GM21367 (cell line): ENCODE measurements around the gene AGBL5.
"Not testable (repeated sequence)": the region's sequence is repeated elsewhere in the genome, so short reads cannot be mapped to it uniquely, and the experiment has no call there.

ENCODE experiments used
- ATAC-seq: cut with Tn5 transposase; IDR thresholded peaks from one replicate; pipeline ENCODE4 v1.9.1; 2021; ENCODE audit not compliant: unreplicated experiment

AGBL5 gene

GRCh38 chr2:27051902-27052645, 606 bp downstream of the AGBL5 start:
- peak; percentile 3 for ATAC-seq

- no peak for ATAC-seq
Measured at GRCh38 chr2:27053321-27053720, 1.9 kb downstream of the AGBL5 start.

GRCh38 chr2:27053776-27054175, 2.3 kb downstream of the AGBL5 start:
- ATAC-seq: no peak

- no peak for ATAC-seq
Measured at GRCh38 chr2:27054721-27055120, 3.3 kb downstream of the AGBL5 start.

DNA sequence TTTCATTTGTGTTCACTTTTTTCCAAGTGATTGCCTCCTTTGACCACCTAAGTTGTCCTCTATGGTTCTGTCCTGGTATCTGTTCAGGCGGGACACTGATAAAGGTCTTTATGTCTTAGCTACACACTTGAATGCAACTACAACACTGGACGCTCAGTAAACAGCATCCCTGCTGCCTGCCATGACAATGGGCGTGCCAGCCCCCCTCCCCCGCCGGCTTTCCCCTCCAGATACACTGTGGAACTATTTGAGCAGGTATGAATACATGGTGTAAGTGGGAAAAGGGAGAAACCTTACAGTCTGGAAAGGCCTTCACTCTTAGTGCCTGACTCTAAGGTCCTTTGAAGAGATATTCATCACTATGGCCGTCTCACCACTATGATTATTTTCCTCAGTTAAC, 5.7 kb downstream of the AGBL5 start:
- ATAC-seq: no peak

DNA sequence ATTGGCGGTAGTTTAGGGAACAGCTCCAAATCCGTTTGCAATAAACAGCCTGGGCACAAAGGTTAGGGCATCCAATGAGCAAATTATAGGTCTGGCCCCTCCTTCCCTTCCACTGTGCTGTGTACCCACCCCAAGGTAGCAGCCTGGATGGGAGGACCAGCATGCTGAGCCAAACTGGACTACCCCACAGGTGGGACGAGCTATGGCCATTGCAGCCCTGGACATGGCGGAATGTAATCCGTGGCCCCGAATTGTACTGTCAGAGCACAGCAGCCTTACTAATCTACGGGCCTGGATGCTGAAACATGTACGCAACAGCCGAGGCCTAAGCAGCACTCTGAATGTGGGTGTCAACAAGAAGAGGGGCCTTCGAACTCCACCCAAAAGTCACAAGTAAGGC, 6.7 kb downstream of the AGBL5 start:
- no peak for ATAC-seq

GRCh38 chr2:27059141-27059820, 7.8 kb downstream of the AGBL5 start:
- no peak for ATAC-seq

DNA sequence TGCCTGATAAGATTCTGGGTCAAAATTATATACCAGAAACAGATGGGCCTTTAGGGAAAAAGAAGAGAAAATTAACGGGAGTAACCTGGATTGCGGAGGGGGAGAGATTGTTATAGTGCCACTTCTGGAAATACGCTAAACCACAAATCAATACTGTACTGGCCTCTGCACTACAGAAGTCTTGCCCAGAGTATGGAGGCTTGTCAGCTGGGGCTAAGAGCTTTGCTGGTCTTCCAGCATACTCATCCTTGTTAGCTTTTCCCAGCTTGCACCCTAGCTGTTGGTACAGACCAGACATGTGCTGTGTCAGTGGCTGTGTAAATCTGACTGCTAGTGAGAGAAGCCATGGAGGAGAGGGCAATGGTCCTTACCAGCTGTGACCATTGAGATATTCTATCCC, 8.9 kb downstream of the AGBL5 start:
- no peak for ATAC-seq

GRCh38 chr2:27065128-27065527, 13.7 kb downstream of the AGBL5 start:
- no peak for ATAC-seq

GRCh38 chr2:27067385-27067784, 15.9 kb downstream of the AGBL5 start:
- no peak for ATAC-seq

DNA sequence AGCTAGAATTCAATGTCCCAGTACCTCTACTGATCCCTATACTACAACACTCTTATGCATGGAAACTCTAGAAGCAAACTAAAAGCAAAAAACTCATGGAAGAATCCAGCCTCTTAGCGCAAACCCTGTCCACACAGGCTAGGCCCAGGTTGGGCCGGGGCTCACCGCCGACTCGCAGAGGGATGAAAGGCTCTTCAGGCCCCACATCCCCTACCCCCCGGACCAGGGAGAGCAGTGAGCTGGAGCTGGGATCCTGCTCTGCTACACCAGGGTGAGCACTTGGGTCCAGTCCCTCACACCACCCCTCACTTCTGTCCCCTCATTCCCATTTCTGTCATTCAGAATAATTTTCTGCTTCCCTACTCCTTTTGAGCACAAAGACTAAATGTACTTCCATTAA, 18.0 kb downstream of the AGBL5 start:
- no peak for ATAC-seq

DNA sequence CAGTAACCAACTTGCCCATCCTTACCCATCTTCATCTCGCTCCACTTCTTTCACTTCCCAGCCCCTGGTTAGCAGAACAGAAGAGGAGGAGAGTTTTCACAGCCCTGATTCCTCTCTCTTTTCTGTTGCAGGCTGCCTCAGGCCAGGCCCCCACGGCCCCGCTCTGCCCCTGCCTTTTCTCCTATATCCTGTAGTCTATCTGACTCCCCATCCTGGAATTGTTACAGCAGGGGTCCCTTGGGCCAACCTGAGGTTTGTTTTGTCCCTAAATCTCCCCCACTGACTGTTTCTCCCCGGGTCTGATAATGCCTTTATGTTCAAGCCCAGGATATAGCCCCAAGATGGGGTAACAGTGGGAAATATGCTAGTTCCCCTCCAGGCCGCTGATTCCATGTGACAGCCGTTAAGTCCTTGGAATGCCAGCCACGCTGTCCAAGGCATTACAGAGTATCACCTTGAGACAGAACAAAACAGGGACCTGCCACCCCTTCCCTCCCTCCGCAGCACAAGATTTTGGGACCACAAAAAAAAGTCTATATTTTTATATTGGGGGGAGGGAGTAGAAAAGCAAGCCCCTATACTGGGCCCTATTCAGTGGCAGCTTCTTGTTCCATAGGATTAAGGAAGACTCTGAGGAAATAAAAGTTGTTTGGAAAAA, 18.6 kb downstream of the AGBL5 start:
- no peak for ATAC-seq

GRCh38 chr2:27070653-27071276, 19.3 kb downstream of the AGBL5 start:
- no peak for ATAC-seq

- ATAC-seq: peak; percentile 75
Measured at GRCh38 chr2:27071277-27071989, 20.0 kb downstream of the AGBL5 start, which contains the start of gene OST4. OST4 (minus strand) TSS chr2:27071654.

DNA sequence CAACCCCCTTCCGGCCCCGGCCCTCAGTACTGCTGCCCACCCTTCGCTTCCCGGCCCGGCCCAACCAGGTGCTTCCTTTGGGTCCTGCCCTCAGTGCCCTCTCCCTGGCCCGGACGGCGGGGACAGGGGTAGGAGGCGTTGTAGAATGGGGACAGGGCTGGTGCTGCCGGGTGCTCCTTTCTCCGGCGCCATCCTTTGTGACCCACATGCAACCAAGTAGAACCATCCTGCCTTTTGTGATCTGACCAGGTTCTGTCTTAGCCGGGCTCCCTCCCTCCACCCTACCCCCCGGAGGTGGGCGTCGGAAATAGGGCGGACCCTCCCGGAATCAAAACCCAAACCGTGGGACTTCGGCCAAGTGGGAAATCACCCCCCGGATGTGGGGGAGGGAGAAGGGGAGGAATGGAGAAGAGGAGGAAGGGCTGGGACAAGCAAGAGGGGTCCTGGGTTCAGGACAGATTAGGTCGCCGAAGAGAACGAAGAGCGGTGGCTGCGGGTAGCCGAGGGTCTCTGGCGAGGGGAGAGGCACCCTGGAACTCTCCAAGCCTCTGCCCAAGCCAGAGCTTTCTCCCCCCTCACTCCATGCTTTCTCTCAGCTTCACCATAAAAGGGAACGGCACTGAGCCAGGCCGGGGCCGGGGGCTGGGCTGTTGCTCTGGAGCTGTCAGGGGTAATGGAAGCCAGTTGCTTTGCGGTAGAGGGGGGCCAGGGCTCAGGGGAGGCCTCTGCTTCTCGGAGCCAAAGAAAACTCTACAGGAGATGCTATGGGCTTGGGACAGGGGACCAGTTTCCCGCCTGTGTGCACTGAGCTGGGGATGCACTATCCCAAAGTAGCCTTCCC, 20.7 kb downstream of the AGBL5 start:
- peak; percentile 15 for ATAC-seq

DNA sequence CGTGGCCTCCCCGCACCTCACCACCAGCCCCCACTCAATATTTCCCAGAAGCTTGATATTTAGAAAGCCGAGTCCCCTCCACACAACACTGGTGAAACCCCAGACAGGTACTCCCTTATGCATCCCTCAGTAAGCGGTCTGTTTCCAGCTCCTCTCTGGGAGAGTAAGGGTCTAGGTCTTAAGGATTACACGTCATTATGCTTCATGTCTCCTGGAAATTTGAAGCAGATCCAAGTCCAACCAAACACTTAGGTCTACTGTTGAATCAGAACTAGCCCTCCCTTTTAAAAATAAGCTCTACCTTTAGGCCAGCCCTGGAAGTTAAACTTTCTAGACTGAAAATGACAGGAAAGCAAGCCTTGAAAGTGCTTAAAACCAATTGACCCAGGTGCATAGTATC, 21.5 kb downstream of the AGBL5 start:
- no peak for ATAC-seq

DNA sequence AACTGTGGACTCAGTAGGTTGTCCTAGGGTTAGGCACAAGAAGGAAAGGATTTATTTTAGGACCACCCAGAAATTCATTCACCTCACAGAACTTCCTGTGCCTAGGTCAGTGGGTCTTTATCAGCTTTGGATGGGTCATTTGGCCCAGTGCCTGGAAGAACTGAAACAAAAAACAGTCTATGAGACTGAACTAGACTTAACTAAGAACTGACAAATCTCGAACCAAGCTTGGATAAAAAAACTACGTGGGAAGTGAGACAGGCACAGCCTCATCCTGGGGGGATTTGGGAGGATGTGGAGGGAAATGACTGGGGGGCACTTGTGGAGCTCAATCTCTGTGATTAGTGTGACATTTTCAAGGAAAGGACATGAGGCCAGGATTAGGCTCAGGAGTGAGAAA, 22.3 kb downstream of the AGBL5 start:
- ATAC-seq: no peak

DNA sequence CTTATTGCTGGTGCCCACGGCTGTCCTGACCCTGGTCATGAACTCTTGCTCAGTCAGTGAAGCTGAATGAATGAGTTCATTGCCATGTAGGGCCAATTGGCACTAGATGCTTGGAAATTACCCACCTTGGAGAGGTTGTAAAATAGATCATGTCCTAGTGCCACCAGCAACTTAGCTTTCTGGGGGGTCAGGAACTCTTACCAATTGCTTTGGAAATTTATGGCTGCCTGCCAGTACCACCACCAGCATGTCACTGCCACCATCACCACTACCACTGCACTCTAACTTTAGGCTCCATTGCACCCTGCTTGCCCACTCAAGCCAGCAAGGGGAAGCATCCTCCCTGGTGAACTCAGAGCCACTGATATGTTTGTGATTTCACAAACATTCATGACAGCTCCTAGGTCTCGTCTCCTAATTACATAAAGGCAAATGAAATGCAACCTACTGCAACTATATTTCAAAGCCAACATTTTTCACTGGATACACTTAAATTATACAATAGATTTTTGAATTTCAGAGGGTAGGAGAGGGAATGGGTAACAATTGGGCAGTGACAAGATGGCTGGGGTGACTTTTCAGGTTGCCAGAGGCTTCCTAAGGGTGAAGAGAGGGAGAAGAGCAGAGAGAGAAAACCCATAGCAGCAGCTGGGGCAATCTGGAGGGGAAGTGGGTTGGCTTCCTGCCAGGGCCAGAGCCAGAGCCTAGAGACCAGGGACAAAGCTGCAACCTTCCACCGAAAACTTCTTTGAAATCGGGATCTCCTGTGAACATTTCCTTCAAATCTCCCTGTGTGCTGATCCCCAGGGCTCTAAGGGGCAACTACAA, 23.5 kb downstream of the AGBL5 start:
- no peak for ATAC-seq

DNA sequence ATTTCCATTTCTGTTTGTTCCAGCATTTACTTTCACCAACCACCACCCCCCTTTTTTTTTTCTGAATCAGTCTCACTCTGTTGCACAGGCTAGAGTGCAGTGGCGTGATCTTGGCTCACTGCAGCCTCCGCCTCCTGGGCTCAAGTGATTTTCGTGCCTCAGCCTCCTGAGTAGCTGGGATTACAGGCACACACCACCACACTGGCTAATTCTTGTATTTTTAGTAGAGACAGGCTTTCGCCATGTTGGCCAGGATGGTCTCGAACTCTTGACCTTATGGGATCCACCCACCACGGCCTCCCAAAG, 24.1 kb downstream of the AGBL5 start:
- not testable (repeated sequence) for ATAC-seq
